Suprapubic skin (tissue), 3 donors: ENCODE data around the gene RALGPS1.

Experiments
- CTCF ChIP-seq, 2 donors: fragments of 200-600 bp in 1 of 2; fragments of 450-650 bp in 1 of 2; sonication (generic) in 1 of 2; IDR thresholded peaks; one replicate each; pipeline ENCODE4 v1.5.1; 2016 to 2019; ENCODE audit warnings: antibody characterized with exemption in 2 of 2, mild to moderate bottlenecking in 1 of 2, moderate library complexity in 1 of 2
- EP300 ChIP-seq: sonication (generic); formaldehyde crosslinking; IDR thresholded peaks from one replicate; pipeline ENCODE4 v1.6.1; 2017; ENCODE audit warnings: antibody characterized with exemption
- POLR2A ChIP-seq, 2 donors: fragments of 450-650 bp; IDR thresholded peaks; one replicate each; pipeline ENCODE4 v1.6.1; 2017; ENCODE audit warnings: antibody characterized with exemption in 2 of 2, mild to moderate bottlenecking in 2 of 2, moderate library complexity in 2 of 2

- no peak for TF ChIP-seq CTCF (IDR thresholded peaks at IDR 0.05)
- no peak for TF ChIP-seq POLR2A (IDR thresholded peaks at IDR 0.05)
- no peak for TF ChIP-seq EP300
Observed at GRCh38 chr9:127050152-127050551, 135.6 kb downstream of the RALGPS1 start.
